CD14-positive monocyte (primary cell): ENCODE results near the gene FLOT1. TPM values are rescaled to one million over a fixed set of nuclear protein-coding genes. Genes with fewer than 3 reads are reported as not detected.

Experiments used
- DNase-seq, 3 donors: peaks; one replicate each; pipeline ENCODE4 v3.0.0-alpha.2; 2011 to 2022
- H2AFZ ChIP-seq: 2 replicates; pipeline ENCODE4 v1.6.0; 2012; ENCODE audit warnings: mild to moderate bottlenecking, low read depth, low read length, inconsistent platforms; ENCODE audit not compliant: insufficient read depth, poor library complexity, severe bottlenecking
- H3K27ac ChIP-seq, 2 donors: 1 replicate in 1 of 2; 2 replicates in 1 of 2; pipeline ENCODE4 v1.5.1; 2012 to 2013; ENCODE audit warnings: low read length in 2 of 2, control low read depth in 1 of 2, inconsistent platforms in 1 of 2, low read depth in 1 of 2, mild to moderate bottlenecking in 1 of 2
- H3K27me3 ChIP-seq, 2 donors: one replicate each; pipeline versions ENCODE4 v1.6.0 to v1.6.1; 2011 to 2013; ENCODE audit warnings: low read length in 2 of 2; ENCODE audit not compliant: control insufficient read depth in 2 of 2, insufficient read depth in 2 of 2
- H3K36me3 ChIP-seq, 2 donors: replicated peaks in 1 of 2; 1 replicate in 1 of 2; 2 replicates in 1 of 2; pipeline versions ENCODE4 v1.5.1 to v1.6.1; 2012 to 2013; ENCODE audit warnings: low read length in 2 of 2, control low read depth in 1 of 2, inconsistent platforms in 1 of 2, mild to moderate bottlenecking in 1 of 2; ENCODE audit not compliant: insufficient read depth in 2 of 2, control insufficient read depth in 1 of 2
- H3K4me1 ChIP-seq, 2 donors: 1 replicate in 1 of 2; 2 replicates in 1 of 2; pipeline versions ENCODE4 v1.5.1 to v1.6.1; 2012 to 2013; ENCODE audit warnings: low read length in 2 of 2, control low read depth in 1 of 2, inconsistent platforms in 1 of 2, mild to moderate bottlenecking in 1 of 2, moderate library complexity in 1 of 2; ENCODE audit not compliant: insufficient read depth in 2 of 2, control insufficient read depth in 1 of 2
- H3K4me2 ChIP-seq: replicated peaks from 2 replicates; pipeline ENCODE3; 2012; ENCODE audit warnings: low read length, moderate library complexity, mild to moderate bottlenecking; ENCODE audit not compliant: poor library complexity, severe bottlenecking; ENCODE audit errors: extremely low read depth
- H3K4me3 ChIP-seq, 3 experiments: fragments of 200-600 bp in 1 of 3; sonication (generic) in 1 of 3; replicated peaks in 1 of 3; 1 replicate in 2 of 3; 2 replicates in 1 of 3; pipeline ENCODE4 v1.5.1; 2011 to 2013; ENCODE audit warnings: low read length in 3 of 3, mild to moderate bottlenecking in 3 of 3, control low read depth in 2 of 3, low read depth in 2 of 3, inconsistent platforms in 1 of 3, moderate library complexity in 1 of 3
- H3K79me2 ChIP-seq: 2 replicates; pipeline ENCODE4 v1.6.0; 2012; ENCODE audit warnings: mild to moderate bottlenecking, control low read depth, inconsistent platforms, low read length, moderate library complexity; ENCODE audit not compliant: insufficient read depth
- H3K9ac ChIP-seq: 2 replicates; pipeline ENCODE4 v1.6.0; 2017; ENCODE audit warnings: low read length, mild to moderate bottlenecking; ENCODE audit not compliant: insufficient read depth, poor library complexity, severe bottlenecking
- H3K9me3 ChIP-seq, 2 donors: replicated peaks in 1 of 2; 1 replicate in 1 of 2; 2 replicates in 1 of 2; pipeline versions ENCODE4 v1.5.1 to v1.6.1; 2012 to 2013; ENCODE audit warnings: low read length in 2 of 2, control low read depth in 1 of 2; ENCODE audit not compliant: control insufficient read depth in 1 of 2, insufficient read depth in 1 of 2
- H4K20me1 ChIP-seq: 2 replicates; pipeline ENCODE4 v1.6.0; 2012; ENCODE audit warnings: mild to moderate bottlenecking, low read length, control low read depth, moderate library complexity; ENCODE audit not compliant: insufficient read depth
- H3K27ac Mint-ChIP-seq, 7 donors: one replicate each; pipeline ENCODE4 v1.8.0; 2020; ENCODE audit warnings: mild to moderate bottlenecking in 7 of 7, mixed read lengths in 7 of 7, moderate library complexity in 6 of 7, inconsistent platforms in 2 of 7
- H3K27me3 Mint-ChIP-seq, 3 donors: one replicate each; pipeline ENCODE4 v1.8.0; 2021 to 2022; ENCODE audit warnings: low read depth in 3 of 3, mild to moderate bottlenecking in 3 of 3, mixed read lengths in 3 of 3, moderate library complexity in 3 of 3, inconsistent platforms in 1 of 3
- H3K36me3 Mint-ChIP-seq, 2 donors: one replicate each; pipeline ENCODE4 v1.8.0; 2020; ENCODE audit warnings: mixed read lengths in 2 of 2, inconsistent platforms in 1 of 2, mild to moderate bottlenecking in 1 of 2
- H3K4me1 Mint-ChIP-seq: one replicate; pipeline ENCODE4 v1.8.0; 2020; ENCODE audit warnings: mild to moderate bottlenecking, mixed read lengths
- H3K4me3 Mint-ChIP-seq, 2 donors: one replicate each; pipeline ENCODE4 v1.8.0; 2020; ENCODE audit warnings: mild to moderate bottlenecking in 2 of 2, mixed read lengths in 2 of 2, moderate library complexity in 1 of 2
- H3K9me3 Mint-ChIP-seq, 7 donors: one replicate each; pipeline ENCODE4 v1.8.0; 2020 to 2022; ENCODE audit warnings: mixed read lengths in 7 of 7, mild to moderate bottlenecking in 6 of 7, moderate library complexity in 6 of 7, inconsistent platforms in 2 of 7
- CTCF ChIP-seq: fragments of 200-600 bp; IDR thresholded peaks from one replicate; pipeline ENCODE4 v1.8.0; 2022; ENCODE audit warnings: antibody characterized with exemption, mild to moderate bottlenecking
- WGBS: methylation state at CpG from one replicate; pipeline ENCODE4 v1.1.5; 2013; ENCODE audit warnings: missing lambda C conversion rate; ENCODE audit not compliant: insufficient coverage; 5-methylcytosine and 5-hydroxymethylcytosine counted together
- intact Hi-C, 2 donors: fragments of 100-400 bp; cut with micrococcal nuclease; formaldehyde crosslinking; loops; one replicate each; pipeline versions ENCODE4 v1.15.0 to v1.15.1; 2023
- polyA plus RNA-seq, 3 donors: library from polyadenylated mRNA; depleted of rRNA in 1 of 3; unstranded in 2 of 3; stranded (reverse) in 1 of 3; fragments of 300-500 nt in 2 of 3; fragments of >200 nt in 1 of 3; fragmentation: Illumina TruSeq in 2 of 3; gene quantifications; 1 replicate in 2 of 3; 2 replicates in 1 of 3; pipeline ENCODE4 v1.2.3, GENCODE V29; 2012 to 2021

The FLOT1 gene
- polyA plus RNA-seq, 3 donors: 124 to 153 (median 132) TPM

GRCh38 chr6:30774701-30775100 is 32.2 kb upstream of the FLOT1 start:
- no peak for DNase-seq
- Histone ChIP-seq H4K20me1 (no peaks in the 10 kb centered on the region), H3K9ac (no peak overlapping the region), H3K36me3 (no peaks in the 10 kb centered on the region), H3K9me3 (no peaks in the 10 kb centered on the region), H3K4me1 (peaks cover 49% of the 10 kb centered on the region in 2 donors), H3K4me2 (no peak overlapping the region), H3K27ac (no peak overlapping the region), H3K4me3 (no peak overlapping the region), H3K79me2 (no peaks in the 10 kb centered on the region), H2AFZ (no peak overlapping the region), H3K27me3 (no peaks in the 10 kb centered on the region)
- Mint-ChIP-seq H3K4me1 (peaks cover 57% of the 10 kb centered on the region), H3K36me3 (peaks cover 4 to 7% of the 10 kb centered on the region in 2 donors), H3K9me3 (peaks cover 0 to 2% (median 0%) of the 10 kb centered on the region in 7 donors), H3K4me3 (no peak overlapping the region), H3K27ac (peak overlapping the region in 1 of 7 donors; percentile 48), H3K27me3 (peaks cover 0 to 6% (median 1%) of the 10 kb centered on the region in 3 donors)
- no peak for TF ChIP-seq CTCF
- 100% methylated on average over 2 of the region's 8 CpGs for WGBS
- intact Hi-C loops: loop anchor here in 1 of 2 donors (5.0 kb wide), 1 partner anchor 32 kb away; the partner anchor contains the start of genes FLOT1 and IER3

- Histone ChIP-seq H2AFZ (no peak overlapping the region), H3K4me1 (peaks cover 30 to 36% of the 10 kb centered on the region in 2 donors), H3K27me3 (no peaks in the 10 kb centered on the region), H3K9me3 (no peaks in the 10 kb centered on the region), H3K4me2 (no peak overlapping the region), H3K4me3 (no peak overlapping the region), H3K9ac (no peak overlapping the region), H3K36me3 (no peaks in the 10 kb centered on the region), H3K79me2 (no peaks in the 10 kb centered on the region), H4K20me1 (no peaks in the 10 kb centered on the region), H3K27ac (no peak overlapping the region)
- peaks cover 0 to 3% (median 0%) of the 10 kb centered on the region in 7 donors for H3K9me3 Mint-ChIP-seq
- H3K27me3 Mint-ChIP-seq: peaks cover 2 to 6% (median 4%) of the 10 kb centered on the region in 3 donors
- 60% methylated on average over 3 of the region's 3 CpGs for WGBS
- no peak for TF ChIP-seq CTCF
- H3K36me3 Mint-ChIP-seq: peaks cover 3 to 4% of the 10 kb centered on the region in 2 donors
- no peak for DNase-seq
- intact Hi-C loops: no loop called here
- H3K4me1 Mint-ChIP-seq: peaks cover 52% of the 10 kb centered on the region
- H3K4me3 Mint-ChIP-seq: no peak overlapping the region
- H3K27ac Mint-ChIP-seq: peak overlapping the region in 2 of 7 donors; percentile 11 to 23
Measured at GRCh38 chr6:30770592-30770991, 28.1 kb upstream of the FLOT1 start.
